Mucosa of gallbladder (tissue), 1 donor: Measurements from ENCODE around the gene MTHFS. TPM values are rescaled to one million over a fixed set of nuclear protein-coding genes. Genes with fewer than 3 reads are reported as not detected.
"Not testable (repeated sequence)": the region's sequence is repeated elsewhere in the genome, so short reads cannot be mapped to it uniquely, and the experiment has no call there.

Experiments used
- DNase-seq: peaks from one replicate; pipeline ENCODE4 v3.0.0-alpha.2; 2020; ENCODE audit warnings: low spot score
- total RNA-seq: library from RNA; stranded (reverse); gene quantifications from one replicate; pipeline ENCODE4 v1.2.1, GENCODE V29; 2021
- donor health status: DM: no; HTN: no; CAD: no.

MTHFS gene
- total RNA-seq, 1 donor from 2014 or later = 45.8 TPM

GRCh38 chr15:79915776-79916501 is 19.1 kb upstream of the MTHFS start:
- DNase-seq = not testable (repeated sequence)

DNA sequence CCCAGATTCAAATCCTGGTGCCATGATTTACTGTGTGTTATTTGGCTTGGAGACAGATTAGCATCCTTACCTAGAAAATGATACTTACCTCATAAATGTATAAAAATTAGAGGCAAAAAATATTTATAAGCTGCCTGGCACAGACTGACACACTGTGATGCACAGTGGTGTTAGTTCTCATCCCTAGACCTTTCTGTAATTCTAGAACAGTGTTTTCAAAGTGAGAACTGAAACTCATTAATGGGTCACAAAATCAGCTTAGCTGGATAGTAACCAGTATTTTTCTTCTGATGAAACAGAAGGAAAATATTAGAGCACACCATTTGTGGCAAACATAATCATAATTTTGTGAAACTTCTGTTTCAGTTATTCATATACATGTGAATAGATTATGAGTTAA is 17.9 kb upstream of the MTHFS start:
- no peak for DNase-seq

- not testable (repeated sequence) for DNase-seq
Measured at GRCh38 chr15:79909556-79910335, 12.9 kb upstream of the MTHFS start.

GRCh38 chr15:79904271-79904670 is 7.5 kb upstream of the MTHFS start:
- DNase-seq = no peak

DNA sequence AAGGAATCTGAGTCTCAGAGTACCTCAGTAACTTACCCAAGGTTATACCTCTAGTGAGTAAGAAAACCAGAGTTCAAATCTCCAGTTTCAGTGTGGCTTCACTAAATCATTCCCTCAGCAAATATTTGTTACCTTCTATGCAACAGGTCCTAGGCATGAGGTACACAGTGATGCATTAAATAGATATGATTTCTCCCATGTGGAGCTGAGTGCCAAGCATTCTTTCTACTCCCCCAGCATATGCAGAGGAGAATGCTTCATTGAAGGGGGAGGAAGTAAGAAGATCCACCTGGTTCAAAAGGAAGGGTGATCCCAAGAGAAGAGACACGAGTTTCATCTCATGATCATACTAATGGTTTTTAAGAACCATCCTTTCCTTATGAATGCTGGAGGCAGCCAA is 6.8 kb upstream of the MTHFS start:
- DNase-seq = no peak

GRCh38 chr15:79903144-79903543 is 6.3 kb upstream of the MTHFS start:
- DNase-seq = no peak

GRCh38 chr15:79901958-79902357 is 5.1 kb upstream of the MTHFS start:
- no peak for DNase-seq

GRCh38 chr15:79900818-79901378 is 4.1 kb upstream of the MTHFS start:
- DNase-seq = not testable (repeated sequence)

DNA sequence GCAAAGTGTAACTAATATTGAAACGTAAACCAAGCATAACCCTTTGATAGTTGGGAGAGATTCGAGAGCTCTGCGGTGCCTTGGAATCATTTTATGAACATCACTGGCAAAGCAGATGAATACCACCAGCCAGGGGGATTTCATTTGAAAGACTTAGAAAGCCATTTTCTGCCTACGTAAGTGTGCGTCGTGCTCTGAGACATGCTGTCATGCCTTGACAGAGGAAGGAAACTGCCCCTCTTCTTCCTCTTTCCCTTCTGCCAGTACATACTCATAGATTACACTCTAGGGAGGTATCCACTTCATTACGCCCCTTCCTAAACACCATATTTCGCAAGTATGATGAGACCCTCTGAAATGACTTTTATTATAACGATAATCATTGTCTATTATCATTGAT is 3.3 kb upstream of the MTHFS start:
- DNase-seq = no peak

GRCh38 chr15:79898786-79899185 is 2.0 kb upstream of the MTHFS start:
- DNase-seq = not testable (repeated sequence)

GRCh38 chr15:79898369-79898768 is 1.6 kb upstream of the MTHFS start:
- no peak for DNase-seq

GRCh38 chr15:79897701-79898113 is 893 bp upstream of the MTHFS start:
- no peak for DNase-seq

DNA sequence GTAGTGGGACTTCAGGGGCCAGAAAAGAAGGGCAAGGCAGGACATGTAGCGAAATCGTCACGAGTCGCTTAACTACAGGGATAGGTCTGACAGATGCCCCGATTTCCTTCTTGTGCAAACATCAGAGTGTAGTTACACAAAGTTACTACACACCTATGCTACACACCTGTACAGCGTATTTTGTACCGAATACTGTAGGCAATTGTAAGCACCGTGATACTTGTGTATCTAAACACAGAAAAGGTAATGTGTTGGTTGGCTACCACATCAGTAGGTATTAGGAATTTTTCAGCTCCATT is 515 bp upstream of the MTHFS start:
- DNase-seq = no peak

DNA sequence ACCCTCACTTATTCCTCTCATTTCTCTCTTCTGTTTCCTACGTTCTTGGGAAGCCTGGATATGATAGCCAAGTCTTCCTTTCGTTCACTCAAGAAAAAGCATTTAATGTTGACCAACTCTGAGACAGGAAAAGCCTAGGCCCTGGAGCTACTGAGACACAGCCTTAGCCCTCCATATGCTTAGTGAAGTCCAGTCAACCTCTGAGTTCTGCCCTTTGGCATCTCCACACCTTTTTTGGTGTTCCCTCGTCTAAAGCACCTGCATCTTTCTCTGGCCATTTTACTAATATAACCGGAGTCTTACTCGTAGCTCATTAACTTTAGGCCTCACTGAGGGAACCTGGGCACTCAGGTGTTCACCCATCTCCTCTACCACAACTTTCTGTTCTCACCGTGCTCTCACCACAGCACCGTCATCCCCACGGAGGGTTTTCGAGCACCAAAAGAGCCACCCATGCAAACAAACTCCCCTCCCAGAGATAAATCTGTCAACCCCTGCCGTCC is 632 bp downstream of the MTHFS start:
- DNase-seq = no peak

DNA sequence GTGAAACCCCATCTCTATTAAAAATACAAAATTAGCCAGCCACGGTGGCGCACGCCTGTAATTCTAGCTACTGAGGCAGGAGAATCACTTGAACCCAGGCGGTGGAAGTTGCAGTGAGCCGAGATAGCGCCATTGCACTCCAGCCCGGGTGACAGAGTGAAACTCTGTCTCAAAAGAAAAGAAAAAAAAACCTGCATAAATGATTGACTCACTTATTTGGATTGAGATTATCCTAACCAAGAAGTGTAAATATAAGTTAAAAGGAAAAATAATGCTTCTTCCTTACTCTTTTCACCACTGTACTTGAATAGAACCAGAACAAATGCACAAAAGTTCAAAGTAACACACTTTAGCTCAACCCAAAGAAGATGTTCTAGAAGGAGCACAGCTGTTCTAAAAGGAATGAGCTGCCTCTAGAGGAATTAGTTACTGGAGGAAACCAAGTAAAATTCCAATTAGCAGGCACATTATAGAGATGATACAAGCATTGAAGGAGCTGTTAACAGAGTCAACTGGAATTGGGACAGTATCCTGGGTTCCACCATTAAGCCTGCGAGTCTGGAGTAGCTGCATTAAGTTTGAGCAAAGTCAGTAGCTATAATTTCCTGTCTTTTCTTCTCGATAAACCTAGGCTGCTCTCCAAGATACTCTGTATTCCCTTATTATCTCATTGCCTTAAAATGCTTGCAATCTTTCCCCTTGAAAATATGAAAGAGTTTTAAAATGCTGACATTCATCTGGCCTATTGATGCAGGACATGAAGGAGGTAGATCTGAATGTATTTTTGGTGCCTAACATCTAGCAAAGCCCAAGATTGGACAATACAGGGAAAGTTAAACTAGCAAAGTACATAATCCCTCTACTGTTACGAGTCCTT is 9.5 kb downstream of the MTHFS start:
- no peak for DNase-seq

- DNase-seq = no peak
Measured at GRCh38 chr15:79886124-79886523, 10.7 kb downstream of the MTHFS start.

DNA sequence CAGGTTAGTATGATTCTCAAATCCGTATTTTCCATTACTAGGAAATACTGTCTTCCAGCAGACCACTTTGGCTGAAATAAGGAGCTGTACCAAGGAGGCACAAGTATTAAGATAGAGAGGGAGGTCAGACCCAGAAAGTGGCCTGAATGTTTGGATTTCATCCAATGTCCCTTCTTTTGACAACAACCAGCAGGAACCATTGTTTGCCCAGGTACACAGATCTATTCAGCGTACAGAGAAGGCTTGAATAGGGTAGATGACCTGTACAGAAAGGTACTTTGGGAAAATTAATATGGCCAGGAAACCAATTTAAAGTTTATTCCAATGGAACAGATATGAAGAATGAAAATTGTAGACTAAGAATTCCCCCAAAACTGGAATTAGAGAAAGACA is 12.6 kb downstream of the MTHFS start:
- no peak for DNase-seq

DNA sequence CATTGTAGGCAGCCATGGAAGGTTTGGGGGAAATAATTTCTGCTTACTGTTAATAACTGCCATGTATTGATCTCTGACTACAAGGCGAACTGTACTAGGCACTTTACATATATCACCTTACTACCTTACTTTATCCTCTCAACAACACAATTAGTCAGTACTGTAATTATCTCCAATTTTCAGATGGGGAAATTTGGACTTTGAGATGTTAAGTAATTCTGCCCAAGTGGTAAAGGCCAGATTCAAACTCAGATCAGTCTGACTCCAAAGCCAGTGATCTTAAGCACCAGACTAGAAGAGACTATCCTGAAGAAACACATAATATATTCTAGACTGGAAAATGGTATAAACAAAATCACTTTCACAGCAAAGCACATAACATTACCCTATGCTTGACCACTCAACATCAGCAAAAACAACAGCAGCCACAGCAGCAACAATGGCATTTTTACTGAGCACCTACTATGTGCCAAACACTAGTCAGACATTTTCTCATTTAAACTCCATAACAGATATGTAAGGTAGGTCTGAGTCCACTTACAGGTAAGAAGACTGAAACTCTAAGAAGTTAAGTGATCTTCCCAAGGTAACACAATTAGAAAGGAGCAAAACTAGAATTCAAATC is 13.1 kb downstream of the MTHFS start:
- no peak for DNase-seq

DNA sequence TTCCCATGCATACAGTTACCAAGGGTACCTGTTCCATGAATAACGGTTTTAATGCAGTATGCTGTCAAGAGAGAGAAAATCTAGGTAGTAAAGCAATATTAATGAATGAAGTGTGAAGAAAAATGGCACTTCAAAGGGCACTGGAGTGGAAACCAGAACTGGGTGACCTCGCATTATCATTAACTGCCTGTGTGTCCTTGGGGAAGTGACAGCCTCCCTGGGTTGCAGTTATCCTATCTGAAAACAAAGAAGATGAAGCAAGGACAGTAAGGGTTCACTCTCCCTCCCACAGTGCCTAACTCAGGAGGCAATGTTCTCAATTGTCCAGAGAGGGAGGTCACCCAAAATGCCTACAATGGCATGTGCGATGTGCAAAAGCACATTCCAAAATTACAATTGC is 15.1 kb downstream of the MTHFS start:
- no peak for DNase-seq

DNA sequence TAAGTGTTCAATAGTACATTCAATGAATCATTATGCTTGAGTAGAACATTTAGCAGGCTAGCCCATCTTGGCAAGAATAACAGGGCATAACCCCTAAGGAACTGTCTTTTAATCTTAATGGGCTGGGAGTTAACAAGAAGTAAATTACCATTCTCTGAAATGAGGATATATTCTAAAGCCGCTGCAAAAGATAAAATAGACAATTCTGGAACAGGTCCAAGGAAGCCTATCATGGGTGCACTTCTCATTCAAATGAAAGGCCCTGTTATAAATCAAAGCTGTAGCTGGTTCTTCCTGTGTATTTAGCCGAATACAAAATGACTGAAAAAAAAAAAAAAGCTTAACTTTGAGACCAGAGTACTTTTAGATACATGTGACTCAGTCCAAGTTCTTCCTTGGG is 15.6 kb downstream of the MTHFS start:
- DNase-seq = no peak

- no peak for DNase-seq
Measured at GRCh38 chr15:79878078-79878705, 18.6 kb downstream of the MTHFS start.
